IPS-15b (cell line): ENCODE measurements around the gene RPN1.
"Not testable (repeated sequence)": the region's sequence is repeated elsewhere in the genome, so short reads cannot be mapped to it uniquely, and the experiment has no call there.

Source experiments
- H3K27me3 ChIP-seq: one replicate; pipeline ENCODE4 v1.6.1; 2013; ENCODE audit warnings: low read length; ENCODE audit not compliant: control insufficient read depth, insufficient read depth
- H3K36me3 ChIP-seq: one replicate; pipeline ENCODE4 v1.6.1; 2013; ENCODE audit warnings: low read length; ENCODE audit not compliant: control insufficient read depth, insufficient read depth
- H3K4me1 ChIP-seq: one replicate; pipeline ENCODE4 v1.6.1; 2013; ENCODE audit warnings: mild to moderate bottlenecking, low read length; ENCODE audit not compliant: control insufficient read depth, insufficient read depth
- H3K4me3 ChIP-seq: one replicate; pipeline ENCODE4 v1.5.1; 2013; ENCODE audit warnings: low read depth, low read length
- H3K9ac ChIP-seq: one replicate; pipeline ENCODE4 v1.6.1; 2013; ENCODE audit warnings: low read depth, mild to moderate bottlenecking, low read length
- H3K9me3 ChIP-seq: one replicate; pipeline ENCODE4 v1.6.1; 2013; ENCODE audit warnings: mild to moderate bottlenecking, low read length; ENCODE audit not compliant: control insufficient read depth, insufficient read depth

The RPN1 gene

GRCh38 chr3:128675802-128676201 lies 25.2 kb upstream of the RPN1 start:
- H3K4me1 ChIP-seq, H3K36me3 ChIP-seq, H3K9me3 ChIP-seq, H3K9ac ChIP-seq: not testable (repeated sequence)
- H3K27me3 ChIP-seq: peaks cover 19% of the 10 kb centered on the region
- H3K4me3 ChIP-seq: peak overlapping the region; percentile 37

GRCh38 chr3:128674161-128674784 lies 23.7 kb upstream of the RPN1 start:
- peaks cover 19% of the 10 kb centered on the region for H3K27me3 ChIP-seq
- peaks cover 3% of the 10 kb centered on the region for H3K4me1 ChIP-seq
- H3K9ac ChIP-seq: no peak overlapping the region
- H3K36me3 ChIP-seq: no peaks in the 10 kb centered on the region
- H3K4me3 ChIP-seq: no peak overlapping the region
- no peaks in the 10 kb centered on the region for H3K9me3 ChIP-seq

GRCh38 chr3:128667641-128668040 lies 17.0 kb upstream of the RPN1 start:
- H3K36me3 ChIP-seq: no peaks in the 10 kb centered on the region
- H3K4me3 ChIP-seq: no peak overlapping the region

GRCh38 chr3:128665362-128666021 lies 14.9 kb upstream of the RPN1 start:
- H3K9me3 ChIP-seq: no peaks in the 10 kb centered on the region
- no peaks in the 10 kb centered on the region for H3K4me1 ChIP-seq
- H3K4me3 ChIP-seq: no peak overlapping the region
- no peaks in the 10 kb centered on the region for H3K36me3 ChIP-seq
- H3K9ac ChIP-seq: no peak overlapping the region
- H3K27me3 ChIP-seq: no peaks in the 10 kb centered on the region

More at GRCh38 chr3:128667641-128668040, 17.0 kb upstream of the RPN1 start:
- Histone ChIP-seq H3K9me3 (no peaks in the 10 kb centered on the region), H3K27me3 (no peaks in the 10 kb centered on the region), H3K9ac (no peak overlapping the region), H3K4me1 (no peaks in the 10 kb centered on the region)

GRCh38 chr3:128663151-128663550 lies 12.5 kb upstream of the RPN1 start:
- H3K27me3 ChIP-seq: no peaks in the 10 kb centered on the region
- H3K36me3 ChIP-seq: no peaks in the 10 kb centered on the region
- H3K4me3 ChIP-seq: no peak overlapping the region
- no peaks in the 10 kb centered on the region for H3K9me3 ChIP-seq
- no peaks in the 10 kb centered on the region for H3K4me1 ChIP-seq
- no peak overlapping the region for H3K9ac ChIP-seq

- Histone ChIP-seq H3K9me3 (no peaks in the 10 kb centered on the region), H3K27me3 (no peaks in the 10 kb centered on the region), H3K4me3 (no peak overlapping the region), H3K4me1 (no peaks in the 10 kb centered on the region), H3K36me3 (no peaks in the 10 kb centered on the region), H3K9ac (no peak overlapping the region)
Measured at GRCh38 chr3:128655531-128655930, 4.9 kb upstream of the RPN1 start.

GRCh38 chr3:128653993-128654805 lies 3.6 kb upstream of the RPN1 start:
- H3K27me3 ChIP-seq, H3K36me3 ChIP-seq, H3K9ac ChIP-seq, H3K4me1 ChIP-seq, H3K9me3 ChIP-seq, H3K4me3 ChIP-seq: not testable (repeated sequence)

GRCh38 chr3:128653383-128653992 lies 2.9 kb upstream of the RPN1 start:
- H3K9me3 ChIP-seq, H3K4me3 ChIP-seq, H3K4me1 ChIP-seq, H3K27me3 ChIP-seq, H3K36me3 ChIP-seq, H3K9ac ChIP-seq: not testable (repeated sequence)

GRCh38 chr3:128648940-128649663 lies 1.5 kb downstream of the RPN1 start:
- peaks cover 9% of the 10 kb centered on the region for H3K36me3 ChIP-seq
- no peaks in the 10 kb centered on the region for H3K27me3 ChIP-seq
- peaks cover 4% of the 10 kb centered on the region for H3K4me1 ChIP-seq
- H3K4me3 ChIP-seq: peak overlapping the region; percentile 88
- no peaks in the 10 kb centered on the region for H3K9me3 ChIP-seq
- H3K9ac ChIP-seq: peak overlapping the region; percentile 87

GRCh38 chr3:128648402-128648801 lies 2.2 kb downstream of the RPN1 start:
- H3K9me3 ChIP-seq: no peaks in the 10 kb centered on the region
- peaks cover 9% of the 10 kb centered on the region for H3K36me3 ChIP-seq
- H3K27me3 ChIP-seq: no peaks in the 10 kb centered on the region
- no peak overlapping the region for H3K9ac ChIP-seq
- H3K4me1 ChIP-seq: peaks cover 4% of the 10 kb centered on the region
- H3K4me3 ChIP-seq: no peak overlapping the region

GRCh38 chr3:128647307-128647706 lies 3.3 kb downstream of the RPN1 start:
- H3K27me3 ChIP-seq: no peaks in the 10 kb centered on the region
- H3K4me3 ChIP-seq: no peak overlapping the region
- H3K4me1 ChIP-seq: peaks cover 4% of the 10 kb centered on the region
- peaks cover 13% of the 10 kb centered on the region for H3K36me3 ChIP-seq
- no peaks in the 10 kb centered on the region for H3K9me3 ChIP-seq
- H3K9ac ChIP-seq: no peak overlapping the region
